ENCODE data around the gene MYL6.

Gene MYL6

DNA sequence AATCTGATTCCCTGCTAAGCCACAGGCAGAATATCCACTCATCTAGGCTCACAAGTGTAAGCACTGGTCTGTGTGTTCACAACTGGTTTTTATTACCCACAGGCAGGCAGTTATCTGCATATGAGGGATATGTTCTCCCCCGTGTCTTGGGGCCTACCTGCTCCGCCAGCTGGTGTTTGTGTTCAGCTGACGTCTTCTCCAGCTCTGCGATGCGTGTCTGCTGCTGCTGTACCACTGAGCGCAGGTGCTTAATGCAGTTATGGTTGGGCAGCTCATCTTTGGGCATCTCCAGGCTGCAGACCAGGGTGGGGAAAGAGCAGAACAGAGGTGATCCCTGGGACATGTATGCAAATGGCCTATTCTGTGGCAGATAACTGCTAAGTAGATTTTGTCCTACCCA lies 49.8 kb downstream of the MYL6 start:
- Histone ChIP-seq H3K9ac (ENCODE audit: low read length) (no peak overlapping the region), H3K27ac (ENCODE audit: low read depth, low read length) (no peak overlapping the region), H3K36me3 (ENCODE audit: control insufficient read depth, insufficient read depth, low read length) (peaks cover 31% of the 10 kb centered on the region), H3K4me1 (ENCODE audit: control insufficient read depth, insufficient read depth, low read length) (no peaks in the 10 kb centered on the region), H3K4me3 (ENCODE audit: low read length) (no peak overlapping the region), H3K27me3 (ENCODE audit: control insufficient read depth, insufficient read depth, low read length) (no peaks in the 10 kb centered on the region)

Measured in rectal smooth muscle tissue (tissue), 1 donor.